HG03280 (cell line): ENCODE results near the gene RIPOR2.
A peak's percentile ranks its signal among the peaks of the same experiment; 100 is the strongest.

Experiments
- ATAC-seq: cut with Tn5 transposase; IDR thresholded peaks from one replicate; pipeline ENCODE4 v1.9.1; 2021; ENCODE audit warnings: mild to moderate bottlenecking, moderate library complexity; ENCODE audit not compliant: unreplicated experiment

Gene RIPOR2

GRCh38 chr6:24935366-24936152 lies at the start of gene RIPOR2:
RIPOR2 (minus strand) TSS chr6:24935960; CDS start chr6:24935898, 62 bp downstream.
- ATAC-seq = peak; percentile 34

- ATAC-seq = no peak
Observed at GRCh38 chr6:24985323-24985722, 49.6 kb upstream of the RIPOR2 start.

- ATAC-seq = no peak
Observed at GRCh38 chr6:24982231-24982630, 46.5 kb upstream of the RIPOR2 start.

- no peak for ATAC-seq
Observed at GRCh38 chr6:24981386-24981760, 45.6 kb upstream of the RIPOR2 start.

GRCh38 chr6:24980507-24981385 lies 45.0 kb upstream of the RIPOR2 start:
- ATAC-seq = no peak

- no peak for ATAC-seq
Observed at GRCh38 chr6:24979176-24979575, 43.4 kb upstream of the RIPOR2 start.

- peak; percentile 71 for ATAC-seq
Observed at GRCh38 chr6:24974182-24975171, 38.7 kb upstream of the RIPOR2 start.

GRCh38 chr6:24972311-24972958 lies 36.7 kb upstream of the RIPOR2 start:
- no peak for ATAC-seq

GRCh38 chr6:24971067-24971466 lies 35.3 kb upstream of the RIPOR2 start:
- no peak for ATAC-seq

- ATAC-seq = no peak
Observed at GRCh38 chr6:24969343-24969860, 33.6 kb upstream of the RIPOR2 start.

GRCh38 chr6:24968783-24969182 lies 33.0 kb upstream of the RIPOR2 start:
- ATAC-seq = no peak

- ATAC-seq = no peak
Observed at GRCh38 chr6:24967211-24967610, 31.5 kb upstream of the RIPOR2 start.

GRCh38 chr6:24966381-24966780 lies 30.6 kb upstream of the RIPOR2 start:
- no peak for ATAC-seq

GRCh38 chr6:24963887-24964570 lies 28.3 kb upstream of the RIPOR2 start:
- ATAC-seq = no peak

GRCh38 chr6:24963339-24963738 lies 27.6 kb upstream of the RIPOR2 start:
- no peak for ATAC-seq

- ATAC-seq = no peak
Observed at GRCh38 chr6:24961852-24962251, 26.1 kb upstream of the RIPOR2 start.

- ATAC-seq = no peak
Observed at GRCh38 chr6:24960991-24961475, 25.3 kb upstream of the RIPOR2 start.

- no peak for ATAC-seq
Observed at GRCh38 chr6:24959319-24959718, 23.6 kb upstream of the RIPOR2 start.

- ATAC-seq = no peak
Observed at GRCh38 chr6:24957199-24957598, 21.4 kb upstream of the RIPOR2 start.
